Hematopoietic multipotent progenitor cell (in vitro differentiated cells): ENCODE results near the gene L3MBTL1. TPM values are rescaled to one million over a fixed set of nuclear protein-coding genes. Genes with fewer than 3 reads are reported as not detected.

Experiments
- DNase-seq, 3 donors: peaks; one replicate each; pipeline ENCODE4 v3.0.0-alpha.2; 2011 to 2015; ENCODE audit warnings: low read depth in 2 of 3, low spot score in 2 of 3
- total RNA-seq: library from RNA; depleted of rRNA; stranded (reverse); fragments of >200 nt; gene quantifications from one replicate; pipeline ENCODE4 v1.2.3, GENCODE V29; 2012

L3MBTL1 gene
- total RNA-seq, 1 donor, result 20.7 TPM

- DNase-seq, result no peak
Measured at GRCh38 chr20:43554369-43554768, 46.9 kb downstream of the L3MBTL1 start.

- DNase-seq, result no peak
Measured at GRCh38 chr20:43558412-43559146, 51.1 kb downstream of the L3MBTL1 start, which contains the start of gene SGK2. TSS of gene SGK2 (plus strand) at chr20:43559027. CDS start at chr20:43566496, 7,469 bp downstream.

GRCh38 chr20:43559147-43559987 lies 51.9 kb downstream of the L3MBTL1 start:
- DNase-seq, result no peak

GRCh38 chr20:43560974-43561373 lies 53.5 kb downstream of the L3MBTL1 start:
- no peak for DNase-seq

DNA sequence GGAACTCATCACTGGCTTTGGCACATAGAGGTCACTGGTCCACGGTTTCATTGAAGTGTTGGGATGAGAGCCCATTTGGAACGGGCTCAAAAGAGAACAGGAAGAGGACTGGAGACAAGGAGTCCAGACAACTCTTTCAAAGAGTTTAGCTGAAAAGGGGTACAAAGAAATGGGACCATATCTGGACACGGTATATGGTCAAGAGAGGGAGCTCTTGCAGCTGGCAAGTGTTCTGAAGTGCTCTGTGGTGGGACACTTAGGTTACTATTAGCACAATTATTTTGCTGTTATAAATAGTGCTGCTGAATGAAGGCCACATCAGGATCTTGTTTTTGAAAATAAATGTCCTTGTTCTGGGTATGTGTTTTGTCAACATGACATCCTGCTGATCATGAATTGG lies 55.9 kb downstream of the L3MBTL1 start:
- no peak for DNase-seq

DNA sequence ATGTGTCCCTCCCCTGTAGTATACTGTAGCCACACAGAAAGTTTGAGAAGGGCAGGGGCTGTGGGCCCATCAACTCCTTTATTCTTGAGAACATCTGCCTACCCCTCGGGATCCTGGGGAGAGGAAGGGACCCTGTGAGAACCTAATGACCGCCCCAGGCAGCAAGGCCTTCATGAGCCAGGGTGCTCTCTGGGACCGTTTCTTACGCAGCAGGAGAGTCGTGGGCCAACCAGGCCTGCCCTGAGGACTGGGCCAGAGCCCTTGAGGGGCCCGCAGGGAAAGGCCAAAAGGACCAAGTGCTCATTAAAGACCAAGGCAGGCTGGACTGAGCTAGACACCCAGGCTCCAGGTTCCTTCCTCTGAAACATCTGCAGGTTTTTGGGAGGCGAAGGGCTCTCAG lies 56.5 kb downstream of the L3MBTL1 start:
- DNase-seq, result no peak

DNA sequence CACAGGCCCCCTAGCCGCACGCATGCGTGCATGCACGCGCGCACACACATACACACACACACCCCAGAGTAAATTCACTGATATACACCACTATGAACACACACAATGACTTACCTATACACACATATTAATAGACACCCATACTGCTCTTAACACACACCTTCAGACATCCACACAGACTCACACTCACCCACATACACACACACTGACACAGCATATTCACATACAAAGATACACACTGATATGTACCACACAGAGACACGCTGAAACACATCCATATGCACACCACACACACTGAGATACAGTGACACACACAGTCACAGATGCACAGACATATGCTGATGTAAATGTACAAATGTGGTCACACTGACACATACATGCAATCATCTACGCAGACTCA lies 57.0 kb downstream of the L3MBTL1 start:
- DNase-seq, result no peak

GRCh38 chr20:43564993-43565757 lies 57.7 kb downstream of the L3MBTL1 start:
- no peak for DNase-seq

- no peak for DNase-seq
Measured at GRCh38 chr20:43565758-43566104, 58.2 kb downstream of the L3MBTL1 start.

GRCh38 chr20:43567477-43567876 lies 60.0 kb downstream of the L3MBTL1 start:
- DNase-seq, result no peak

DNA sequence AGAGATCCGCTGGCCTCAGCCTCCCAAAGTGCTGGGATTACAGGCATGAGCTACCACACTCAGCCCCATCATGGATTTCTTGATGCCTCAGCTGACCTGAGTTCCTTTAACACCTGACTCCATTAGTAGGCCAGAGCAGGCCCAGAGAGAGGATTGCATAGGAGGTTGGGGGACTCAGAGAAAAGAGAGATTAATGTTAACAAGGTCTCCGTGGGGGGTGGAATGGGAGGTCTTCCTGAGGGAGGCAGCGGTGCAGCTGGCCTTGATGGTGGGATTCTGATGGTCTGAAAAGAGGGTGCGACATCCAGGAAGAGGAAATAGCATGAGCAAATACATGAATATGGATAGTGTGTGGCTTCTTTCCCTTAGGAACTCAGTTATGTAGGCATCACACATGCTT lies 61.2 kb downstream of the L3MBTL1 start:
- DNase-seq, result no peak

DNA sequence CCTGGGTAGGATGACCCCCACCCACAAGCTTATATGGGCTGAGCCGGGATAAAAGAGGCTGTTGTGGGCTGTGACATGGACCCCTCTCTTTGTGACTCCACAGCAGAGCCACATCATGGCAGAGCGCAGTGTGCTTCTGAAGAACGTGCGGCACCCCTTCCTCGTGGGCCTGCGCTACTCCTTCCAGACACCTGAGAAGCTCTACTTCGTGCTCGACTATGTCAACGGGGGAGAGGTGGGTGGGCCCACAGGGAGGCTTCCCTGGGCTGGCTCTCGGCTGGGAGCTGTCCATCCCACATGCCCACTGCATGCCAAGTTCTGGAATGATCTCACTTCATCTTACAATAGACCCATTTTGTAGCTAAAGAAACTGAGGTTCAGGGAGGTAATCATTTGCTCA lies 61.8 kb downstream of the L3MBTL1 start:
- no peak for DNase-seq

DNA sequence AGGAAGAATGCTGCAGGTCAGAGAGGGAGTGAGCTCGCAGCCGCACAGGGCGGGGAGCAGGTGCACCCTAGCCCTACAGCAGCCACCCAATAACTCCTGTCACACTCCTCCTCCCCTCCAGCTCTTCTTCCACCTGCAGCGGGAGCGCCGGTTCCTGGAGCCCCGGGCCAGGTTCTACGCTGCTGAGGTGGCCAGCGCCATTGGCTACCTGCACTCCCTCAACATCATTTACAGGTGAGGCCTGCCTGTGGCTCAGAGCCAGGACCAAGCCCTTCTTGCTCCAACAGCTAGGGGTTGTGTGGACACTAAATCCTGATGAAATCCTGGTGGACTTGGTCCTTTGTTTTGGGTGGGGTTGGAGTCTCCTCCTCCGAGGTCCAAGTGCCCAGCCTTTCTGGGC lies 63.0 kb downstream of the L3MBTL1 start:
- no peak for DNase-seq

- no peak for DNase-seq
Measured at GRCh38 chr20:43571310-43571709, 63.8 kb downstream of the L3MBTL1 start.

DNA sequence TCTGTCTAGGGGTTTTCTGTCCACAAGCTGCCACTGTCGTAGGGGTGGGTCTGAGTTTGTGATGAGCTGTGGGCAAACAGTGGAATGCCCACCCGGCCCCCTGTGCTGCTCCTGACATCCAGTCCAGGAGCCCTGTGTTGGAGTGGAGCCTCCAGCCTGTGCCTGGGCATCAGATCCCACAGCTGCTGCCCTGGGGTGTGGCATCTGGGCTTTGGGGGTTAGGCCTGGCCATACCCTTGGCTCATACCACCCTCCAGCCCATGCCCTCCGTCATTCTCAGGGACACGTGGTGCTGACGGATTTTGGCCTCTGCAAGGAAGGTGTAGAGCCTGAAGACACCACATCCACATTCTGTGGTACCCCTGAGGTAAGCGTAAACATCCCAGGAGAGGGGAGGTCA lies 64.3 kb downstream of the L3MBTL1 start:
- no peak for DNase-seq

- no peak for DNase-seq
Measured at GRCh38 chr20:43572891-43573290, 65.4 kb downstream of the L3MBTL1 start.

GRCh38 chr20:43576108-43576507 lies 68.6 kb downstream of the L3MBTL1 start:
- no peak for DNase-seq

DNA sequence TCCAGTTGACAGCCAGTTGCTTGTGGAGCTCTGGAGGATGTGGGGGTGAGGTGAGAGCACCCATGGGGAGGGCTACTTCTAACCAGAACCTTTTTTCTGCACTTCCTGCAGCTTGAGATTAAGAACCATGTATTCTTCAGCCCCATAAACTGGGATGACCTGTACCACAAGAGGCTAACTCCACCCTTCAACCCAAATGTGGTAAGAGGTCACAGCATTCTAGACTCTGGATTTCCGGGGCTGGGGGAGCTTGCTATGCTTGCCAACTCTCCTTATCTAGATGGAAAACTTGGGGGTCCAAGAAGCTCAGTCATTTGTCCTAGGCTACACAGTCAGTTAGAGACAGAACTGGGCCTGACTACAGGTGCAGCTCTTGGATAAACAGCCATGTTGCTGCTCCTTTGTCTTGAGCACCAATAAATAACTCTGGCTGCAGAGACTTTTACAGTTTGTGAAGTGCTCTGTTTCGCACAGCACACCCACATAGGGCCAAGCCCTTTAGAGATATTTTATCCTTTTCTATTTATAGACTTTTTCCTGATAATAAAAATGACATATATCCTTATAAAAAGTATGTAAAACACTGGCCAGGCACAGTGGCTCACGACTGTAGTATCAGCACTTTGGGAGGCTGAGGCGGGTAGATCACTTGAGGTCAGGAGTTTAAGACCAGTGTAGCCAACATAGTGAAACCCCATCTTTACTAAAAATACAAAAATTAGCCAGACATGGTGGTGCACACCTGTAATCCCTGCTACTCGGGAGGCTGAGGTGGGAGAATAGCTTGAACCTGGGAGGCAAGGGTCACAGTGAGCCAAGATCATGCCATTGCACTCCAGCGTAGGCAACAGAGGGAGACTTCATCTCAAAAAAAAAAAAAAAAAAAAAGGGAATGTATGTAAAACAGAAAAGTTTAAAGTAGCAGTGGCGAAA lies 72.6 kb downstream of the L3MBTL1 start:
- no peak for DNase-seq

GRCh38 chr20:43583133-43583864 lies 75.8 kb downstream of the L3MBTL1 start:
- DNase-seq, result no peak
